ENCODE data around the gene ZDBF2. TPM values are rescaled to one million over a fixed set of nuclear protein-coding genes. Genes with fewer than 3 reads are reported as not detected.

The ZDBF2 gene
- total RNA-seq, 1 experiment from 2014 or later: 0.75 TPM

DNA sequence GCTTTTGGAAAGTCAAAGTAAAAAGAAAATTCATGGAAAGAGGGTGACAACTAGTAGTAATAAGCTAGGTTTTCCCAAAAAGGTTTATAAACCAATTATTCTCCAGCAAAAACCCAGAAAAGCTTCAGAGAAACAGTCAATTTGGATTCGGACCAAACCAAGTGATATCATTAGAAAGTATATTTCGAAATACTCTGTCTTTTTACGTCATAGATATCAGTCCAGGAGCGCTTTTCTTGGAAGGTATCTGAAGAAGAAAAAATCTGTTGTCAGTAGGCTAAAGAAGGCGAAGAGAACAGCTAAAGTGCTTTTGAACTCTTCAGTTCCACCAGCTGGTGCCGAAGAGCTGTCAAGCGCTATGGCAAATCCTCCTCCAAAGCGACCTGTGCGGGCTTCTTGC lies 36.6 kb downstream of the ZDBF2 start:
- TF ChIP-seq, protein P1, sequence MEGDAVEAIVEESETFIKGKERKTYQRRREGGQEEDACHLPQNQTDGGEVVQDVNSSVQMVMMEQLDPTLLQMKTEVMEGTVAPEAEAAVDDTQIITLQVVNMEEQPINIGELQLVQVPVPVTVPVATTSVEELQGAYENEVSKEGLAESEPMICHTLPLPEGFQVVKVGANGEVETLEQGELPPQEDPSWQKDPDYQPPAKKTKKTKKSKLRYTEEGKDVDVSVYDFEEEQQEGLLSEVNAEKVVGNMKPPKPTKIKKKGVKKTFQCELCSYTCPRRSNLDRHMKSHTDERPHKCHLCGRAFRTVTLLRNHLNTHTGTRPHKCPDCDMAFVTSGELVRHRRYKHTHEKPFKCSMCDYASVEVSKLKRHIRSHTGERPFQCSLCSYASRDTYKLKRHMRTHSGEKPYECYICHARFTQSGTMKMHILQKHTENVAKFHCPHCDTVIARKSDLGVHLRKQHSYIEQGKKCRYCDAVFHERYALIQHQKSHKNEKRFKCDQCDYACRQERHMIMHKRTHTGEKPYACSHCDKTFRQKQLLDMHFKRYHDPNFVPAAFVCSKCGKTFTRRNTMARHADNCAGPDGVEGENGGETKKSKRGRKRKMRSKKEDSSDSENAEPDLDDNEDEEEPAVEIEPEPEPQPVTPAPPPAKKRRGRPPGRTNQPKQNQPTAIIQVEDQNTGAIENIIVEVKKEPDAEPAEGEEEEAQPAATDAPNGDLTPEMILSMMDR (conservative IDR thresholded peaks at IDR 0.05; ENCODE audit: low read depth, low read length): no peak
- no peak for TF ChIP-seq EZH2 (IDR thresholded peaks at IDR 0.05; ENCODE audit: borderline replicate concordance, low read depth, low read length, poor library complexity, severe bottlenecking)
- intact Hi-C loops (cut with micrococcal nuclease; ENCODE audit: unreplicated experiment): no loop called here
- H3K27ac ChIP-seq (ENCODE audit: low read depth, low read length, poor library complexity, severe bottlenecking): no peak overlapping the region

GRCh38 chr2:206316141-206316540 lies 41.7 kb downstream of the ZDBF2 start:
- Histone ChIP-seq H3K27ac (ENCODE audit: low read depth, low read length, poor library complexity, severe bottlenecking) (no peak overlapping the region), H3K4me1 (ENCODE audit: insufficient read depth, low read length, poor library complexity, severe bottlenecking) (no peaks in the 10 kb centered on the region), H3K4me3 (ENCODE audit: low read depth, low read length, poor library complexity, severe bottlenecking) (no peak overlapping the region), H3K27me3 (replicated peaks; ENCODE audit: insufficient read depth, low read depth, low read length, poor library complexity) (no peaks in the 10 kb centered on the region), H3K36me3 (ENCODE audit: insufficient read depth, low read length, poor library complexity, severe bottlenecking) (no peaks in the 10 kb centered on the region), H3K9me3 (ENCODE audit: low read depth, low read length, poor library complexity, severe bottlenecking) (no peaks in the 10 kb centered on the region)
- ChIA-PET POLR2A (ENCODE audit: low non-redundant PET) (no interaction called here), CTCF (no interaction called here)
- DNase-seq (ENCODE audit: low spot score): no peak
- intact Hi-C loops (cut with micrococcal nuclease; ENCODE audit: unreplicated experiment): no loop called here
- TF ChIP-seq, protein P1 (conservative IDR thresholded peaks at IDR 0.05; ENCODE audit: low read depth, low read length): no peak
- TF ChIP-seq EZH2 (IDR thresholded peaks at IDR 0.05; ENCODE audit: borderline replicate concordance, low read depth, low read length, poor library complexity, severe bottlenecking): no peak
- no TSS peak for BruUV-seq (replicated peaks)

More for the DNA sequence above, 36.6 kb downstream of the ZDBF2 start:
- Histone ChIP-seq H3K4me3 (ENCODE audit: low read depth, low read length, poor library complexity, severe bottlenecking) (no peak overlapping the region), H3K4me1 (ENCODE audit: insufficient read depth, low read length, poor library complexity, severe bottlenecking) (no peaks in the 10 kb centered on the region), H3K36me3 (ENCODE audit: insufficient read depth, low read length, poor library complexity, severe bottlenecking) (no peaks in the 10 kb centered on the region), H3K27me3 (replicated peaks; ENCODE audit: insufficient read depth, low read depth, low read length, poor library complexity) (peaks cover 42% of the 10 kb centered on the region), H3K9me3 (ENCODE audit: low read depth, low read length, poor library complexity, severe bottlenecking) (no peaks in the 10 kb centered on the region)
- ChIA-PET POLR2A (ENCODE audit: low non-redundant PET) (no interaction called here), CTCF (no interaction called here)
- DNase-seq (ENCODE audit: low spot score): no peak
- BruUV-seq (replicated peaks): no TSS peak

DNA sequence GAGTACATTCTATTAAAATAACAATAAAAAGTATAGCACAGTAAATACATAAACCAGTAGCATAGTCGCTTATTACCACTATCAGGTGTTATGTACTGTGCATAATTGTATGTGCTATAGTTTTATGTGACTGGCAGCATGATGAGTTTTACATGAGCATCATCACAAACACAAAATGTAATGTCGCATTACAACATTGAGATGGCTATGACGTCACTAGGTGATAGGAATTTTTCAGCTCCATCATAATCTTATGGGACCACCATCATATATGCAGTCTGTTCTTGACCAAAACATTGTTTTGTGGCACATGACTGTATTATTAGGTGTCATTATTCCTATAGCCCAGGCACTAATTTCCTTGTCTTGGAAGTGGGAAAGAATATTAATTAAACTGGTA lies 48.6 kb downstream of the ZDBF2 start:
- BruUV-seq (replicated peaks): no TSS peak
- ChIA-PET POLR2A (ENCODE audit: low non-redundant PET) (no interaction called here), CTCF (no interaction called here)
- DNase-seq (ENCODE audit: low spot score): no peak
- Histone ChIP-seq H3K4me1 (ENCODE audit: insufficient read depth, low read length, poor library complexity, severe bottlenecking) (no peaks in the 10 kb centered on the region), H3K9me3 (ENCODE audit: low read depth, low read length, poor library complexity, severe bottlenecking) (no peaks in the 10 kb centered on the region), H3K27me3 (replicated peaks; ENCODE audit: insufficient read depth, low read depth, low read length, poor library complexity) (no peaks in the 10 kb centered on the region), H3K27ac (ENCODE audit: low read depth, low read length, poor library complexity, severe bottlenecking) (no peak overlapping the region), H3K4me3 (ENCODE audit: low read depth, low read length, poor library complexity, severe bottlenecking) (no peak overlapping the region), H3K36me3 (ENCODE audit: insufficient read depth, low read length, poor library complexity, severe bottlenecking) (no peaks in the 10 kb centered on the region)
- TF ChIP-seq, protein P1 (conservative IDR thresholded peaks at IDR 0.05; ENCODE audit: low read depth, low read length): no peak
- no peak for TF ChIP-seq EZH2 (IDR thresholded peaks at IDR 0.05; ENCODE audit: borderline replicate concordance, low read depth, low read length, poor library complexity, severe bottlenecking)
- intact Hi-C loops (cut with micrococcal nuclease; ENCODE audit: unreplicated experiment): no loop called here

Measured in A673 (cell line).